Measurements from ENCODE around the gene GAN.

The GAN gene

GRCh38 chr16:81283044-81283443 is 31.7 kb upstream of the GAN start:
- no peak for DNase-seq (ENCODE audit: low spot score)
- in situ Hi-C loops (cut with MboI; ENCODE audit: low pct_unique_long_range_greater_than_20kb, low sequenced_read_pairs, unreplicated experiment) = no loop called here
- no peak for TF ChIP-seq CTCF (IDR thresholded peaks at IDR 0.05; ENCODE audit: extremely low read depth, insufficient read depth, missing control alignments)

- in situ Hi-C loops (cut with MboI; ENCODE audit: low pct_unique_long_range_greater_than_20kb, low sequenced_read_pairs, unreplicated experiment) = no loop called here
- no peak for DNase-seq (ENCODE audit: low spot score)
- no peak for TF ChIP-seq CTCF (IDR thresholded peaks at IDR 0.05; ENCODE audit: extremely low read depth, insufficient read depth, missing control alignments)
Measured at GRCh38 chr16:81284995-81285600, 29.7 kb upstream of the GAN start.

- DNase-seq (ENCODE audit: low spot score) = no peak
- in situ Hi-C loops (cut with MboI; ENCODE audit: low pct_unique_long_range_greater_than_20kb, low sequenced_read_pairs, unreplicated experiment) = no loop called here
- TF ChIP-seq CTCF (IDR thresholded peaks at IDR 0.05; ENCODE audit: extremely low read depth, insufficient read depth, missing control alignments) = no peak
Measured at GRCh38 chr16:81286190-81286589, 28.6 kb upstream of the GAN start.

GRCh38 chr16:81291117-81291516 is 23.6 kb upstream of the GAN start:
- no peak for DNase-seq (ENCODE audit: low spot score)
- in situ Hi-C loops (cut with MboI; ENCODE audit: low pct_unique_long_range_greater_than_20kb, low sequenced_read_pairs, unreplicated experiment) = no loop called here
- TF ChIP-seq CTCF (IDR thresholded peaks at IDR 0.05; ENCODE audit: extremely low read depth, insufficient read depth, missing control alignments) = no peak

- in situ Hi-C loops (cut with MboI; ENCODE audit: low pct_unique_long_range_greater_than_20kb, low sequenced_read_pairs, unreplicated experiment) = no loop called here
- no peak for DNase-seq (ENCODE audit: low spot score)
- no peak for TF ChIP-seq CTCF (IDR thresholded peaks at IDR 0.05; ENCODE audit: extremely low read depth, insufficient read depth, missing control alignments)
Measured at GRCh38 chr16:81292936-81293335, 21.8 kb upstream of the GAN start.

- no peak for TF ChIP-seq CTCF (IDR thresholded peaks at IDR 0.05; ENCODE audit: extremely low read depth, insufficient read depth, missing control alignments)
- DNase-seq (ENCODE audit: low spot score) = no peak
- in situ Hi-C loops (cut with MboI; ENCODE audit: low pct_unique_long_range_greater_than_20kb, low sequenced_read_pairs, unreplicated experiment) = no loop called here
Measured at GRCh38 chr16:81293909-81294802, 20.6 kb upstream of the GAN start.

Data from GM13977 (cell line).